Activated CD8-positive, alpha-beta T cell treated with anti-CD3 and anti-CD28 coated beads, Interleukin-2, amount 10 ng/mL, durations not matched to agents 7 days and 5 days (primary cell): Measurements from ENCODE around the gene MMAA. TPM values are rescaled to one million over a fixed set of nuclear protein-coding genes. Genes with fewer than 3 reads are reported as not detected.
"Not testable (repeated sequence)": the region's sequence is repeated elsewhere in the genome, so short reads cannot be mapped to it uniquely, and the experiment has no call there.

ENCODE experiments used
- ATAC-seq: fragments of 150-1000 bp; cut with Tn5 transposase; one replicate; pipeline ENCODE4 v1.10.0; 2021; ENCODE audit warnings: moderate library complexity
- CTCF ChIA-PET: fragments of 350-600 bp; sonication (Branson Sonifier 250); formaldehyde crosslinking; loops from one replicate; lab custom pipeline; 2021; ENCODE audit warnings: antibody characterized with exemption; lab: Charles Lee
- POLR2A ChIA-PET: fragments of 350-600 bp; sonication (Branson Sonifier 250); formaldehyde crosslinking; loops from one replicate; lab custom pipeline; 2021; ENCODE audit warnings: antibody characterized with exemption; lab: Charles Lee
- DNase-seq: peaks from one replicate; pipeline ENCODE4 v3.0.0-alpha.2; 2020
- H3K27ac Mint-ChIP-seq: one replicate; pipeline ENCODE4 v1.8.0; 2021; ENCODE audit warnings: mild to moderate bottlenecking, mixed read lengths
- H3K27me3 Mint-ChIP-seq: one replicate; pipeline ENCODE4 v1.8.0; 2021; ENCODE audit warnings: low read depth, mixed read lengths
- H3K36me3 Mint-ChIP-seq: one replicate; pipeline ENCODE4 v1.8.0; 2021; ENCODE audit warnings: low read depth, mixed read lengths
- H3K4me1 Mint-ChIP-seq: one replicate; pipeline ENCODE4 v1.8.0; 2021; ENCODE audit warnings: low read depth, mixed read lengths
- H3K4me3 Mint-ChIP-seq: one replicate; pipeline ENCODE4 v1.8.0; 2021; ENCODE audit warnings: mild to moderate bottlenecking, mixed read lengths
- H3K9me3 Mint-ChIP-seq: one replicate; pipeline ENCODE4 v1.8.0; 2022; ENCODE audit warnings: mixed read lengths; ENCODE audit not compliant: insufficient read depth
- total RNA-seq, 2 experiments: library from RNA; stranded (reverse); gene quantifications; one replicate each; pipeline ENCODE4 v1.2.3, GENCODE V29; 2021

The MMAA gene
- total RNA-seq, 2 experiments from 2014 or later, result 6.8 to 8.2 TPM

- Mint-ChIP-seq H3K27ac (no peak overlapping the region), H3K36me3 (peaks cover 3% of the 10 kb centered on the region), H3K9me3 (no peaks in the 10 kb centered on the region), H3K27me3 (peaks cover 15% of the 10 kb centered on the region), H3K4me1 (peaks cover 10% of the 10 kb centered on the region), H3K4me3 (no peak overlapping the region)
- ATAC-seq (no peak), DNase-seq (no peak)
- ChIA-PET CTCF (interaction anchor here (1.5 to 2.2 kb wide), 2 partner anchors 380 to 397 kb away, joined by 4 to 11 read pairs; no protein-coding TSS in a partner anchor), POLR2A (interaction anchor here (0.6 kb wide), 1 partner anchor 269 kb away, joined by 3 read pairs; no protein-coding TSS in a partner anchor)
These were observed 5.5 kb upstream of the MMAA start for GRCh38 chr4:145613566-145614232.

GRCh38 chr4:145614233-145614610 lies 5.0 kb upstream of the MMAA start:
- Mint-ChIP-seq H3K27ac (no peak overlapping the region), H3K4me3 (no peak overlapping the region), H3K27me3 (peaks cover 15% of the 10 kb centered on the region), H3K4me1 (peaks cover 10% of the 10 kb centered on the region), H3K36me3 (peaks cover 4% of the 10 kb centered on the region), H3K9me3 (no peaks in the 10 kb centered on the region)
- no peak for ATAC-seq
- ChIA-PET POLR2A (no interaction called here), CTCF (interaction anchor here (2.2 kb wide), 1 partner anchor 380 kb away, joined by 11 read pairs; no protein-coding TSS in a partner anchor)
- no peak for DNase-seq

- Mint-ChIP-seq H3K27ac (peak overlapping the region; percentile 98), H3K27me3 (peaks cover 6% of the 10 kb centered on the region), H3K4me3 (peak overlapping the region; percentile 91), H3K36me3 (peaks cover 21% of the 10 kb centered on the region), H3K9me3 (no peaks in the 10 kb centered on the region), H3K4me1 (peaks cover 29% of the 10 kb centered on the region)
- ChIA-PET POLR2A (interaction anchor here (0.6 to 2.2 kb wide), 11 partner anchors 14 to 520 kb away, joined by 3 to 8 read pairs (median 3); partner anchors contain the start of genes ABCE1 and ZNF827), CTCF (interaction anchor here (0.8 to 3.6 kb wide), 20 partner anchors 8 to 600 kb away, joined by 3 to 34 read pairs (median 4); no protein-coding TSS in a partner anchor)
- ATAC-seq (no peak), DNase-seq (peak; percentile 30)
These were observed 814 bp upstream of the MMAA start for GRCh38 chr4:145618210-145618931.

GRCh38 chr4:145619639-145619996 lies 433 bp downstream of the MMAA start:
- H3K36me3 Mint-ChIP-seq, result peaks cover 21% of the 10 kb centered on the region
- peaks cover 34% of the 10 kb centered on the region for H3K4me1 Mint-ChIP-seq
- POLR2A ChIA-PET, result interaction anchor here (0.6 to 2.2 kb wide), 7 partner anchors 13 to 494 kb away, joined by 3 to 8 read pairs (median 4); no protein-coding TSS in a partner anchor
- H3K9me3 Mint-ChIP-seq, result no peaks in the 10 kb centered on the region
- peak; percentile 69 for DNase-seq
- peak overlapping the region; percentile 91 for H3K4me3 Mint-ChIP-seq
- ATAC-seq, result peak; percentile 58
- no peaks in the 10 kb centered on the region for H3K27me3 Mint-ChIP-seq
- CTCF ChIA-PET, result interaction anchor here (0.7 to 3.6 kb wide), 6 partner anchors 8 to 446 kb away, joined by 3 to 15 read pairs (median 4); no protein-coding TSS in a partner anchor
- peak overlapping the region; percentile 98 for H3K27ac Mint-ChIP-seq

- POLR2A ChIA-PET, result not testable (repeated sequence)
These were observed 2.9 kb downstream of the MMAA start for GRCh38 chr4:145622067-145622466.

GRCh38 chr4:145623831-145624230 lies 4.6 kb downstream of the MMAA start:
- CTCF ChIA-PET, result interaction anchor here (1.0 to 1.5 kb wide), 4 partner anchors 8 to 390 kb away, joined by 3 to 5 read pairs (median 4); partner anchors contain the start of gene ZNF827
- no peak overlapping the region for H3K27ac Mint-ChIP-seq
- H3K4me1 Mint-ChIP-seq, result peaks cover 28% of the 10 kb centered on the region
- no peaks in the 10 kb centered on the region for H3K9me3 Mint-ChIP-seq
- ATAC-seq (no peak), DNase-seq (no peak)
- POLR2A ChIA-PET, result no interaction called here
- H3K27me3 Mint-ChIP-seq, result no peaks in the 10 kb centered on the region
- no peak overlapping the region for H3K4me3 Mint-ChIP-seq
- H3K36me3 Mint-ChIP-seq, result peaks cover 27% of the 10 kb centered on the region

More at GRCh38 chr4:145622067-145622466, 2.9 kb downstream of the MMAA start:
- H3K9me3 Mint-ChIP-seq, H3K27ac Mint-ChIP-seq, H3K4me3 Mint-ChIP-seq, H3K27me3 Mint-ChIP-seq, DNase-seq, ATAC-seq, CTCF ChIA-PET: not testable (repeated sequence)
- Mint-ChIP-seq H3K4me1 (peaks cover 39% of the 10 kb centered on the region), H3K36me3 (peaks cover 27% of the 10 kb centered on the region)

GRCh38 chr4:145625677-145626622 lies 6.8 kb downstream of the MMAA start:
- Mint-ChIP-seq H3K4me1 (peaks cover 18% of the 10 kb centered on the region), H3K27me3 (no peaks in the 10 kb centered on the region), H3K9me3 (no peaks in the 10 kb centered on the region), H3K36me3 (peaks cover 33% of the 10 kb centered on the region), H3K27ac (no peak overlapping the region), H3K4me3 (no peak overlapping the region)
- no peak for DNase-seq
- POLR2A ChIA-PET, result no interaction called here
- ATAC-seq, result no peak
- CTCF ChIA-PET, result interaction anchor here (1.0 to 1.8 kb wide), 3 partner anchors 8 to 16 kb away, joined by 3 to 5 read pairs (median 4); no protein-coding TSS in a partner anchor

- Mint-ChIP-seq H3K4me1 (peaks cover 12% of the 10 kb centered on the region), H3K4me3 (no peak overlapping the region), H3K27ac (no peak overlapping the region), H3K9me3 (no peaks in the 10 kb centered on the region), H3K36me3 (peaks cover 27% of the 10 kb centered on the region), H3K27me3 (no peaks in the 10 kb centered on the region)
- ChIA-PET CTCF (interaction anchor here (1.8 kb wide), 1 partner anchor 9 kb away, joined by 4 read pairs; no protein-coding TSS in a partner anchor), POLR2A (no interaction called here)
- ATAC-seq, result no peak
- no peak for DNase-seq
These were observed 7.4 kb downstream of the MMAA start for GRCh38 chr4:145626623-145626982.

- CTCF ChIA-PET, result interaction anchor here (1.3 kb wide), 1 partner anchor 19 kb away, joined by 3 read pairs; no protein-coding TSS in a partner anchor
- Mint-ChIP-seq H3K9me3 (no peaks in the 10 kb centered on the region), H3K4me1 (peaks cover 16% of the 10 kb centered on the region), H3K27me3 (no peaks in the 10 kb centered on the region), H3K36me3 (peaks cover 20% of the 10 kb centered on the region), H3K27ac (peak overlapping the region; percentile 39), H3K4me3 (no peak overlapping the region)
- DNase-seq (no peak), ATAC-seq (no peak)
- POLR2A ChIA-PET, result no interaction called here
These were observed 15.9 kb downstream of the MMAA start for GRCh38 chr4:145635117-145635516.

- CTCF ChIA-PET, result interaction anchor here (1.3 kb wide), 1 partner anchor 19 kb away, joined by 3 read pairs; no protein-coding TSS in a partner anchor
- peaks cover 20% of the 10 kb centered on the region for H3K36me3 Mint-ChIP-seq
- no peak for ATAC-seq
These were observed 16.4 kb downstream of the MMAA start for GRCh38 chr4:145635630-145636029.

GRCh38 chr4:145639186-145639698 lies 20.1 kb downstream of the MMAA start:
- H3K9me3 Mint-ChIP-seq, result no peaks in the 10 kb centered on the region
- no peak for ATAC-seq
- CTCF ChIA-PET, result no interaction called here
- no peak for DNase-seq
- peaks cover 16% of the 10 kb centered on the region for H3K4me1 Mint-ChIP-seq
- H3K27me3 Mint-ChIP-seq, result no peaks in the 10 kb centered on the region
- H3K4me3 Mint-ChIP-seq, result no peak overlapping the region
- H3K27ac Mint-ChIP-seq, result no peak overlapping the region
- H3K36me3 Mint-ChIP-seq, result peaks cover 18% of the 10 kb centered on the region
- POLR2A ChIA-PET, result no interaction called here

More at GRCh38 chr4:145635630-145636029, 16.4 kb downstream of the MMAA start:
- H3K9me3 Mint-ChIP-seq, result no peaks in the 10 kb centered on the region
- no peak for DNase-seq
- H3K4me1 Mint-ChIP-seq, result peaks cover 16% of the 10 kb centered on the region
- POLR2A ChIA-PET, result no interaction called here
- no peak overlapping the region for H3K27ac Mint-ChIP-seq
- no peak overlapping the region for H3K4me3 Mint-ChIP-seq
- H3K27me3 Mint-ChIP-seq, result no peaks in the 10 kb centered on the region
